ENCODE data around the gene SRGAP3.

Gene SRGAP3

DNA sequence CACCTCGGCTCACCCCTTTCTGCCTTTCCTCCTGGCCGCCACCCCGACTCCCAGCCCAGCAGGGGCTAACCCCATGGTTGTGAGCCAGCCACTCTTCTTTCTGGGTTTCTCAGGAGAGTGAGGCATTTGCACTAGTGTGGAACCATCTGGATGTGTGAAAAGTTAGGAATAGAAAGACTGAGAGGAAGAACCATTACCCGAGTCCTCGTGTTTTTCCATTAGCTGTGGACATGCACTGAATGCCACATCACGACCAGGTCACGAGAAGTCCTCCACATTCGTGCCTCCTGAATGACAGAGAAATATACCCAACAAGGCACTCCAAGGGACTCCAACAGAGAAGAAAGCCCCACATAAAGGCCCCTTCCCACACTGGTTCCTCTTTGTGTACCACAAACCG is 268.1 kb downstream of the SRGAP3 start:
- Histone ChIP-seq H3K4me1 (ENCODE audit: control insufficient read depth, insufficient read depth, low read length, poor library complexity, severe bottlenecking) (peaks cover 6% of the 10 kb centered on the region), H3K27ac (ENCODE audit: low read depth, low read length, severe bottlenecking) (no peak overlapping the region), H3K4me3 (ENCODE audit: extremely low read depth, insufficient read depth, low read length, poor library complexity, severe bottlenecking) (no peak overlapping the region), H3K9me3 (ENCODE audit: control insufficient read depth, low read length) (peaks cover 4% of the 10 kb centered on the region), H3K36me3 (ENCODE audit: control insufficient read depth, insufficient read depth, low read length) (no peaks in the 10 kb centered on the region)
- WGBS, 2 experiments (ENCODE audit: insufficient coverage in 2 of 2) = 94 to 95% methylated on average over 6 to 7 of the region's 9 CpGs

DNA sequence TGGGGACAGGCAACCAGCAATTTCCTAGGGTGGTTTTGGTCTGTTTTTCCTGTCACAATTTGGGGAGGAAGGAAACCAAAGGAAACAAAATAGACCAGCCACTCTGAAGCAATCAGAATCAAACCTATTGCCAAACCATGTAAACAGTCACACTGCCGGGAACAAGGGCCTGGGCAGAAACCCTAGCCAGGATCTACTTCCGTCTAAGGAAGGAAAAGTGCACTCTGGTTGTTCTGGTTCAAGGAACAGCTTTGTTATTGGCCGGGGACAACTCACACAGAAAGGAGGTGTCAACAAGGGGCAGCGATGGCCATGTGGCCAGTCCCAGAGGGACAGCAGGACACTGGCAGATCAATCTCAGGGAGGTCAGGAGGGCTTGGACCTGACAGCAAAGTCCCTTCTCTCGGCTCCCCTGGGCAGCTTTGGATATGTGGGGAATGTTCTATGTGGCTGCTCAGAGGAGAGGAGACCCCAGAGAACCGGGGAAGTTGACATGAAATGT is 268.6 kb downstream of the SRGAP3 start:
- WGBS, 2 experiments (ENCODE audit: insufficient coverage in 2 of 2) = 90 to 91% methylated on average over 4 to 5 of the region's 6 CpGs

DNA sequence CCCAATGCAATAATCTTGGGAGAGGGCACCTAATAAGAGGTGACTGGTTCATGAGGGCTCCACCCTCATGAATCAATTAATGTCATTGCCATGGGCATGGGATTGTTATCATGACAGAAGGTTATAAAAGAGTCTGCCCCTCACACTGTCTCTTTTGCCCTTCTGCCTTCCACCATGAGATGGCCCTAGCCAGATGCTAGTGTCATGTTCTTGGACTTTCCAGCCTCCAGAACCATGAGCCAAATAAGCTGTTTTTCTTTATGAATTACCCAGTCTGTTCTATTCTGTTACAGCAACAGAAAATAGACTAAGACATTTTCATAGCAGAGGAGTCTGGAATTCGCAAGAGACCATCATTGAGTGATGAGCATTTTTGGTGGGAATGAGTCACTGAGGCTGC is 270.2 kb downstream of the SRGAP3 start:
- WGBS, 2 experiments (ENCODE audit: insufficient coverage in 2 of 2) = 89% methylated on average over 1 of the region's 1 CpG; no CpG with 5 or more reads in 1 of the 2 experiments
- no peak overlapping the region for H3K4me3 ChIP-seq (ENCODE audit: extremely low read depth, insufficient read depth, low read length, poor library complexity, severe bottlenecking)
- peaks cover 4% of the 10 kb centered on the region for H3K9me3 ChIP-seq (ENCODE audit: control insufficient read depth, low read length)
- peaks cover 6% of the 10 kb centered on the region for H3K4me1 ChIP-seq (ENCODE audit: control insufficient read depth, insufficient read depth, low read length, poor library complexity, severe bottlenecking)
- no peaks in the 10 kb centered on the region for H3K36me3 ChIP-seq (ENCODE audit: control insufficient read depth, insufficient read depth, low read length)
- no peak overlapping the region for H3K27ac ChIP-seq (ENCODE audit: low read depth, low read length, severe bottlenecking)

More for the DNA sequence above, 268.6 kb downstream of the SRGAP3 start:
- H3K9me3 ChIP-seq (ENCODE audit: control insufficient read depth, low read length) = peaks cover 4% of the 10 kb centered on the region
- no peak overlapping the region for H3K27ac ChIP-seq (ENCODE audit: low read depth, low read length, severe bottlenecking)
- no peak overlapping the region for H3K4me3 ChIP-seq (ENCODE audit: extremely low read depth, insufficient read depth, low read length, poor library complexity, severe bottlenecking)
- H3K36me3 ChIP-seq (ENCODE audit: control insufficient read depth, insufficient read depth, low read length) = no peaks in the 10 kb centered on the region
- H3K4me1 ChIP-seq (ENCODE audit: control insufficient read depth, insufficient read depth, low read length, poor library complexity, severe bottlenecking) = peaks cover 6% of the 10 kb centered on the region

DNA sequence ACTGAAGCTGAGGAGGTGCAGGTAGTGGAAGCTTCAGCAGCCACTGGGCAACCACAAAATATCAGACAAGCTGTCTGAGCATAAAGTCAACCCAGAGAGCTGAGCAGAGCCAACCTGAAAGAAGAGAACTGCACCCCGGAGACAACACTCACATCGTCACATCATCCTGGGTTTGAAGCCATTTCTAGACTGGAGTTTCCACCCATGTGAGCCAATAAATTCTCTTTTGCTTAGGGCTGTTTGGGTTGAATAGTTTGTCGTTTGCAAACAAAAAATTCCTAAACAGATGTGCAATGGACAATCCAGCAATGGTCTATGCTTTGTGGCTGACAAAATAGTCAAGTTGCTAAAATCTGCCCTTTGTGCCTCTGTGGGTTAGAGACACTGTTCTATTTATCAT is 270.9 kb downstream of the SRGAP3 start:
- WGBS, 2 experiments (ENCODE audit: insufficient coverage in 2 of 2) = 88 to 100% methylated on average over 2 to 3 of the region's 3 CpGs
- Histone ChIP-seq H3K36me3 (ENCODE audit: control insufficient read depth, insufficient read depth, low read length) (no peaks in the 10 kb centered on the region), H3K9me3 (ENCODE audit: control insufficient read depth, low read length) (peaks cover 4% of the 10 kb centered on the region), H3K4me3 (ENCODE audit: extremely low read depth, insufficient read depth, low read length, poor library complexity, severe bottlenecking) (no peak overlapping the region), H3K4me1 (ENCODE audit: control insufficient read depth, insufficient read depth, low read length, poor library complexity, severe bottlenecking) (peaks cover 6% of the 10 kb centered on the region), H3K27ac (ENCODE audit: low read depth, low read length, severe bottlenecking) (no peak overlapping the region)

DNA sequence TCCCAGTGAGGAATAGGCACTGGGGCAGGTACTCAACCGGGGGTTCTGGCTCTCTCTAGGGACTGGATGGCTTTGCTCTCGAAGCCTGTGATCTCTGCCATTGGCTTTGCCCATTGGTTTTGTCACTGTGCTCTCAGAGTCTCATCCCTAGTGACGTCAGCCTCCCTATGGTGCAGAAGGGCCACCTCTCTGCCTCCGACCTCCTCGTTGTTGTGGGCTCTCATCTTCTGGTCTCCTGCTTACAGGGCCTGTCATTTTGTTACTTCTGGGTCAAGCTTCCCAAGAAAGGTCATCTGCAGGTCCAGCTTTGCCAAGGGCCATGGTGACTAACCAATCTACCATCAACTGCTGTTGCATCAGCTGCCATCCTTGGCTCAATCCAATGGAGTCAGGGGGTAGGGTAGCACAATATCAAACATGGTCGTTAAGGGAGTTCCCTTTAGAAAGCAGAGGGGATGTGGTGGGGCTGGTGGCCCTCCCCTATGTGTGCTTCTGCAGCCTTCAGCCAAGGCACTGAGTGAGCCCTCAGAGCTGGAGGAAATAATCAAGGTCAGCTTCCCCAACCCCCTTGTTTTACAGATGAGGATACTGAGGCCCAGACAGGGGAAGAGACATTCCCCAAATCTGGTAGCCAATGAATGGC is 272.8 kb downstream of the SRGAP3 start:
- Histone ChIP-seq H3K27ac (ENCODE audit: low read depth, low read length, severe bottlenecking) (no peak overlapping the region), H3K9me3 (ENCODE audit: control insufficient read depth, low read length) (peaks cover 4% of the 10 kb centered on the region), H3K4me1 (ENCODE audit: control insufficient read depth, insufficient read depth, low read length, poor library complexity, severe bottlenecking) (no peaks in the 10 kb centered on the region), H3K4me3 (ENCODE audit: extremely low read depth, insufficient read depth, low read length, poor library complexity, severe bottlenecking) (no peak overlapping the region), H3K36me3 (ENCODE audit: control insufficient read depth, insufficient read depth, low read length) (no peaks in the 10 kb centered on the region)
- 86 to 91% methylated on average over 6 of the region's 6 CpGs for WGBS, 2 experiments (ENCODE audit: insufficient coverage in 2 of 2)

DNA sequence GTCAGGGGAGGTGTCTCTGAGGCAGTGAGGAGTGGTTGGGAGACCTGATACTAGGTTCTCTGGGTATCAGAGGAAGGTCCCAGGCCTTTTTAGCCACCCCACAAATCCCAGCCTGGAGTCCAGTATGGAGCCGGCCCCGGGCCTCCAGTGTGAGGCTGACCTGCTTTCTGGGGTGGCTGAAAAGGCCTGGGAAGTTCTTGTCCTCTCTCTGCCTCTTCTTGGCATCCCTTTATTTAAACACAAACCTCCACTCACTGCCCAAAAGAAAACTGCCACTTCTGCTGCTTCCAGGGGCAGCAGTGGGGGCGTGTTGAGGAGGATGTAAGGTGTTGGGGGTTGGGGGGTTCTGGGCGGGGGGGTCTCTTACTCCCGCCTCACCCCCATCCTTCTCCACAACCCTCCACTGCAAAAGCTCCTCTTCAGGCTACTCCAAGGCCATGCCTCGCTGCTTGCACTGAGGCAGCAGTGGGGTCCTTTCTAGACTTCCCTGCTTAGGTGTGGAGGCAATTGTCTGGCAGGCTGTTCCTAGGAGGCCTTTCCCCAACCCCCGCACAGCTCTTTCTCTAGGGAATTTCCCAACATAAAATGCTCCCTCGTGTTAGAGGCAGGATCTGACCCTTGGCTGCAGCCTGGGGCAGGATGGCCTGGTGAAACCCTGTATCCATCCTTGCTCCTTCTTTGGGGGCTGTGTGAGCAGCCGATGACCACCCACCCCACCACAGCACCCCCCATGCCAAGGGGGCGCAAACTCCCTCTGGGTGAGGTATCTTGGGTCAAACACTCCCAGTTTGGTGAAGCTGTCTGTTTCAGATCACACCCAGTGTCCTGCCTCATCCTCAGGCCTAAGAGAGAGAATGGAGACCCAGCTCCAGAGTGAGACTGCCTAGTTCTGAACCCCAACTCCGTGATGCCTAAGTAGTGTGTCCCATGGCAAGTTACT is 274.1 kb downstream of the SRGAP3 start:
- H3K27ac ChIP-seq (ENCODE audit: low read depth, low read length, severe bottlenecking) = no peak overlapping the region
- peaks cover 4% of the 10 kb centered on the region for H3K9me3 ChIP-seq (ENCODE audit: control insufficient read depth, low read length)
- 80 to 83% methylated on average over 5 to 7 of the region's 11 CpGs for WGBS, 2 experiments (ENCODE audit: insufficient coverage in 2 of 2)
- H3K4me1 ChIP-seq (ENCODE audit: control insufficient read depth, insufficient read depth, low read length, poor library complexity, severe bottlenecking) = no peaks in the 10 kb centered on the region
- no peak overlapping the region for H3K4me3 ChIP-seq (ENCODE audit: extremely low read depth, insufficient read depth, low read length, poor library complexity, severe bottlenecking)
- H3K36me3 ChIP-seq (ENCODE audit: control insufficient read depth, insufficient read depth, low read length) = no peaks in the 10 kb centered on the region

DNA sequence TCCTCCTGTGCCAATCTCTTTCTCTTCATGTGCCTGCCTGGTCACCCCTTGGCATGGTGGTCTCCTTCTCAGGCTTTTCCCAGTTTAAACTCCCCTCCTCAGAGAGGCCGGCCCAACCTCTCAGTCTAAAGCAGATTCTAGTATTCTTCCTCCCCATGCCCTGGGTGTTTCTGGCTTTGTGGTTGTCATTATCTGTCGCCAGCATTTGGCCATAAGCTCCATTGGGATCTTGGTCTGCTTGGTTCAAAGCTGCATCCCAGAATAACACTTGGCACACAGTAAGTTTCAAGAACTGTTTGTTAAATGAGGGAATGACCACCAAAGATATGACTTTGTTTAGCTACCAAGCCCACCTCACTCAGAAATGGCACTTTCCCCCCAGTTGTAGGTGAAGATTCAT is 275.0 kb downstream of the SRGAP3 start:
- Histone ChIP-seq H3K36me3 (ENCODE audit: control insufficient read depth, insufficient read depth, low read length) (no peaks in the 10 kb centered on the region), H3K4me1 (ENCODE audit: control insufficient read depth, insufficient read depth, low read length, poor library complexity, severe bottlenecking) (no peaks in the 10 kb centered on the region), H3K9me3 (ENCODE audit: control insufficient read depth, low read length) (peaks cover 4% of the 10 kb centered on the region), H3K27ac (ENCODE audit: low read depth, low read length, severe bottlenecking) (no peak overlapping the region), H3K4me3 (ENCODE audit: extremely low read depth, insufficient read depth, low read length, poor library complexity, severe bottlenecking) (no peak overlapping the region)
- WGBS, 2 experiments (ENCODE audit: insufficient coverage in 2 of 2) = 100% methylated on average over 1 of the region's 2 CpGs

DNA sequence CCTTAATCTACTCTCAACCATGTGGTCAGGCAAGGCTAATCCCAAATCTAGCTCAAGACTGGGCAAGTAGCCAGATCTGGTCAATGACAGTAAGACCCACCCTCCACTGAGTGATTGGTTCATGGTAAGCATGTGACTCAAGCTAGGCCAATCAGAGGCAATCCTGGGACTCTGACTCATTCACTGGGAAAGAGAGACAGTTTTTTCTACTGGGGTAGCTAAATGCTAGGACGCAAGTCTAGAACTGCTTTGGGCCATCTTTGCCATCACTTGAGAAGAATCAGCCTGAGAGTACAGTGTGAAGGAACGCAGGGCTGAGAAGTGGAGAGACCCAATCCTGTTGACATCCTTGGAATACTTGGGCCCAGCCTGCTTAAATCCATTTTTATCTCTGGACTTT is 276.8 kb downstream of the SRGAP3 start:
- H3K4me1 ChIP-seq (ENCODE audit: control insufficient read depth, insufficient read depth, low read length, poor library complexity, severe bottlenecking) = no peaks in the 10 kb centered on the region
- no peaks in the 10 kb centered on the region for H3K9me3 ChIP-seq (ENCODE audit: control insufficient read depth, low read length)
- no peaks in the 10 kb centered on the region for H3K36me3 ChIP-seq (ENCODE audit: control insufficient read depth, insufficient read depth, low read length)
- WGBS, 2 experiments (ENCODE audit: insufficient coverage in 2 of 2) = 90 to 100% methylated on average over 2 of the region's 2 CpGs
- no peak overlapping the region for H3K27ac ChIP-seq (ENCODE audit: low read depth, low read length, severe bottlenecking)
- H3K4me3 ChIP-seq (ENCODE audit: extremely low read depth, insufficient read depth, low read length, poor library complexity, severe bottlenecking) = no peak overlapping the region

DNA sequence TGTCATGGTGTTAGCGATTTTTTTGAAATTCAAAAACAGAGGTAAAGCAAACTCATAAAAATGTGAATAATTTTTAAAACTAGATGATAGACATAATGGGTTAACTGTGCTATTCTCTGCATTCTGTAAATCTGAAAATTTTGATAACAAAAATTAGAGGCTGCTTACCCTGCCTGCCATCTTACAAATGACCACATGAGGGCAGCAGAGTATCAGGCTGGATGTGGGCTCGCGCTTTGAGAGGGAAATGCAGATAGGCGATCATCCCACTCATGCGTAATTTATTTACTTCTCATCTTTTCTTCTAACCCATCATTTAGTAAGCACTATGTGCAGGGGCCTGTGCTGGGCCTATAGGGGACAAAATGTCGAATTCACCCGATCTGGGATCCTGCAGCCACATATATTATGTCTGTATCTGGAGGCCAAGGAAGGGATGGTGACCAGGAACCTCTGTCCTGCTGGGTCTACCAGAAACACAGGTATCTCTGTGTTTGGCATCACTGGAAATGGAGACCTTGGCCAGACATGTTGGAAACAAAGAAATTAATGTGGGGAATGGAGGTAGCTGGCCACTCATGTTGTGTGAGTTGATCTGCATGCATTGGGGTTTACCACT is 278.4 kb downstream of the SRGAP3 start:
- 7% methylated on average over 2 of the region's 7 CpGs; no CpG with 5 or more reads in 1 of the 2 experiments for WGBS, 2 experiments (ENCODE audit: insufficient coverage in 2 of 2)
- Histone ChIP-seq H3K27ac (ENCODE audit: low read depth, low read length, severe bottlenecking) (no peak overlapping the region), H3K4me1 (ENCODE audit: control insufficient read depth, insufficient read depth, low read length, poor library complexity, severe bottlenecking) (no peaks in the 10 kb centered on the region), H3K36me3 (ENCODE audit: control insufficient read depth, insufficient read depth, low read length) (no peaks in the 10 kb centered on the region), H3K9me3 (ENCODE audit: control insufficient read depth, low read length) (no peaks in the 10 kb centered on the region), H3K4me3 (ENCODE audit: extremely low read depth, insufficient read depth, low read length, poor library complexity, severe bottlenecking) (no peak overlapping the region)

DNA sequence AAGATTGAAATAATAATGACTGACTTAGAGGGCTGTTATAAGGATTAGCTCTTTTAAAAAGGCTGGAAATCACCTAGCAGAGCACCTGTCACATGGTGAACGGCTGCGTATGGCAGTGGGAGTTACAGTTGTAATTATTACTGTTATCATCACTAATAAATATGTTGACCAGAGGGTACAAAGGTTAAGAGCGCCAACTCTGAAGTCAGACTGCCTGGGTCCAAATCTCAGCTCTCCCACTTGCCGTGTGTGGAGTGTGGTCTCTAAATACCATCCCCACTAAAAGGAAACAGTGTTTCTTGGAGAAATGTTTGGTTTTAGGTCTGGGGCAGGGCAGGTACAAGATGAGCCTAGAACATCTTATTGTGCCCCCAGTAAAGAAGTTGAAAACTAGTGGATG is 280.2 kb downstream of the SRGAP3 start:
- 100% methylated on average over 1 of the region's 4 CpGs; no CpG with 5 or more reads in 1 of the 2 experiments for WGBS, 2 experiments (ENCODE audit: insufficient coverage in 2 of 2)
- Histone ChIP-seq H3K36me3 (ENCODE audit: control insufficient read depth, insufficient read depth, low read length) (no peaks in the 10 kb centered on the region), H3K4me3 (ENCODE audit: extremely low read depth, insufficient read depth, low read length, poor library complexity, severe bottlenecking) (no peak overlapping the region), H3K27ac (ENCODE audit: low read depth, low read length, severe bottlenecking) (no peak overlapping the region), H3K9me3 (ENCODE audit: control insufficient read depth, low read length) (no peaks in the 10 kb centered on the region), H3K4me1 (ENCODE audit: control insufficient read depth, insufficient read depth, low read length, poor library complexity, severe bottlenecking) (peaks cover 12% of the 10 kb centered on the region)

Data from mesodermal cell (in vitro differentiated cells).